IMR-90 (cell line): Measurements from ENCODE around the gene CD34.

Experiments
- BHLHE40 ChIP-seq: fragments of 150-350 bp; IDR thresholded peaks from 2 replicates; pipeline ENCODE4 v1.6.1; 2016; ENCODE audit warnings: mild to moderate bottlenecking, low read depth, low read length
- CEBPB ChIP-seq: IDR thresholded peaks from 2 replicates; pipeline ENCODE4 v1.6.1; 2012; ENCODE audit warnings: low read depth, low read length, improper control_type of control experiment
- CHD1 ChIP-seq: IDR thresholded peaks from 2 replicates; pipeline ENCODE4 v1.6.1; 2012; ENCODE audit warnings: low read depth, low read length, improper control_type of control experiment
- FOS ChIP-seq: fragments of 150-350 bp; IDR thresholded peaks from 2 replicates; pipeline ENCODE4 v1.6.1; 2016; ENCODE audit warnings: low read depth, low read length
- MAFK ChIP-seq: IDR thresholded peaks from 2 replicates; pipeline ENCODE4 v1.6.1; 2012; ENCODE audit warnings: low read depth, low read length, improper control_type of control experiment
- MAZ ChIP-seq: IDR thresholded peaks from 2 replicates; pipeline ENCODE4 v1.6.1; 2012; ENCODE audit warnings: low read depth, mild to moderate bottlenecking, low read length, improper control_type of control experiment, moderate library complexity, borderline replicate concordance
- MXI1 ChIP-seq: IDR thresholded peaks from 2 replicates; pipeline ENCODE4 v1.6.1; 2012; ENCODE audit warnings: low read depth, mild to moderate bottlenecking, low read length, moderate library complexity, borderline replicate concordance
- POLR2A ChIP-seq: IDR thresholded peaks from 2 replicates; pipeline ENCODE4 v1.6.1; 2012; ENCODE audit warnings: mild to moderate bottlenecking, low read depth, low read length
- RAD21 ChIP-seq: IDR thresholded peaks from 2 replicates; pipeline ENCODE4 v1.6.1; 2012; ENCODE audit warnings: low read length, improper control_type of control experiment
- RFX5 ChIP-seq: IDR thresholded peaks from 2 replicates; pipeline ENCODE4 v1.8.0; 2012; ENCODE audit warnings: low read depth, mild to moderate bottlenecking, low read length, moderate library complexity
- SMC3 ChIP-seq: fragments of 150-350 bp; IDR thresholded peaks from 2 replicates; pipeline ENCODE4 v1.6.1; 2016; ENCODE audit warnings: low read depth, mild to moderate bottlenecking, antibody characterized with exemption, low read length, moderate library complexity
- TF ChIP-seq, protein P1 (sequence below): conservative IDR thresholded peaks from 2 replicates; pipeline ENCODE4 v1.5.1; 2012; ENCODE audit warnings: mild to moderate bottlenecking, low read depth, low read length, improper control_type of control experiment
- TF ChIP-seq, protein P2 (sequence below): fragments of 150-350 bp; IDR thresholded peaks from 2 replicates; pipeline ENCODE4 v1.6.1; 2017; ENCODE audit warnings: mild to moderate bottlenecking, antibody characterized with exemption, low read length, low read depth

DNA sequence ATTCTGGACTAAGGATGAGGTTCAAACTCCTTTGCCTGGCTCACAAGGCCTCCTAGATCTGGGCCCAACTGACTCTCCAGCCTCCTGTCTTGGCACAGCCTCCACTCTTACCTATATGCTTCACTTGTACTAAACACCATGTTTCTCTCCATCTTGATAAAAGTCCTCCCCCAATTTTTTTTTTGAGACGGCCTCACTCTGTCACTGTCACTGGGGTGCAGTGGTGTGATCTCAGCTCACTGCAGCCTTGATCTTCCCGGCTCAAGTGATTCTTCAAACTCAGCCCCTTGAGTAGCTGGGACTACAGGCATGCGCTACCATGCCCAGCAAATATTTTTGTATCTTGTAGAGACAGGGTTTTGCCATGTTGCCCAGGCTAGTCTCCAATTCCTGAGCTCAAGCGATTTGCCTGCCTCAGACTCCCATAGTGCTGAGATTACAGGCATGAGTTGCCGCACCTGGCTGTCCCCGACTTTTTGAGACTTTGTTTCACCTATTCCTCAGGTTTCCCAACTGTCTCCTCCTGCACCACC lies 39.7 kb downstream of the CD34 start:
- TF ChIP-seq RAD21 (no peak), POLR2A (no peak), MXI1 (no peak), MAZ (no peak), CHD1 (no peak), CEBPB (no peak), MAFK (no peak), SMC3 (no peak), BHLHE40 (no peak), RFX5 (no peak), FOS (no peak)
- TF ChIP-seq, protein P1, sequence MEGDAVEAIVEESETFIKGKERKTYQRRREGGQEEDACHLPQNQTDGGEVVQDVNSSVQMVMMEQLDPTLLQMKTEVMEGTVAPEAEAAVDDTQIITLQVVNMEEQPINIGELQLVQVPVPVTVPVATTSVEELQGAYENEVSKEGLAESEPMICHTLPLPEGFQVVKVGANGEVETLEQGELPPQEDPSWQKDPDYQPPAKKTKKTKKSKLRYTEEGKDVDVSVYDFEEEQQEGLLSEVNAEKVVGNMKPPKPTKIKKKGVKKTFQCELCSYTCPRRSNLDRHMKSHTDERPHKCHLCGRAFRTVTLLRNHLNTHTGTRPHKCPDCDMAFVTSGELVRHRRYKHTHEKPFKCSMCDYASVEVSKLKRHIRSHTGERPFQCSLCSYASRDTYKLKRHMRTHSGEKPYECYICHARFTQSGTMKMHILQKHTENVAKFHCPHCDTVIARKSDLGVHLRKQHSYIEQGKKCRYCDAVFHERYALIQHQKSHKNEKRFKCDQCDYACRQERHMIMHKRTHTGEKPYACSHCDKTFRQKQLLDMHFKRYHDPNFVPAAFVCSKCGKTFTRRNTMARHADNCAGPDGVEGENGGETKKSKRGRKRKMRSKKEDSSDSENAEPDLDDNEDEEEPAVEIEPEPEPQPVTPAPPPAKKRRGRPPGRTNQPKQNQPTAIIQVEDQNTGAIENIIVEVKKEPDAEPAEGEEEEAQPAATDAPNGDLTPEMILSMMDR: no peak
- TF ChIP-seq, protein P2, sequence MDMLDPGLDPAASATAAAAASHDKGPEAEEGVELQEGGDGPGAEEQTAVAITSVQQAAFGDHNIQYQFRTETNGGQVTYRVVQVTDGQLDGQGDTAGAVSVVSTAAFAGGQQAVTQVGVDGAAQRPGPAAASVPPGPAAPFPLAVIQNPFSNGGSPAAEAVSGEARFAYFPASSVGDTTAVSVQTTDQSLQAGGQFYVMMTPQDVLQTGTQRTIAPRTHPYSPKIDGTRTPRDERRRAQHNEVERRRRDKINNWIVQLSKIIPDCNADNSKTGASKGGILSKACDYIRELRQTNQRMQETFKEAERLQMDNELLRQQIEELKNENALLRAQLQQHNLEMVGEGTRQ: no peak
